HCT116 (cell line): ENCODE results near the gene SCAND1. TPM values are rescaled to one million over a fixed set of nuclear protein-coding genes. Genes with fewer than 3 reads are reported as not detected.

Experiments used
- ATAC-seq: fragments of 200-7000 bp; cut with Tn5 transposase; 2 replicates; pipeline ENCODE4 v1.9.1; 2020; ENCODE audit warnings: mild to moderate bottlenecking, moderate library complexity
- BruUV-seq: library from RNA; stranded (reverse); fragments of 400-500 nt; replicated peaks from 2 replicates; lab custom pipeline; 2021; lab: Mats Ljungman, UMichigan
- CTCF ChIA-PET: fragments of 300-600 bp; sonication (Branson Sonifier 250); formaldehyde crosslinking; loops from one replicate; lab custom pipeline; 2021; ENCODE audit warnings: antibody characterized with exemption; lab: Charles Lee
- POLR2A ChIA-PET: fragments of 300-600, 350-600 bp; sonication (Branson Sonifier 250); formaldehyde crosslinking; loops from one replicate; lab custom pipeline; 2021; ENCODE audit warnings: antibody characterized with exemption; lab: Charles Lee
- RAD21 ChIA-PET, 2 experiments: fragments of 300-600 bp; sonication (Branson Sonifier 250); formaldehyde crosslinking; loops; one replicate each; lab custom pipeline; 2023; ENCODE audit warnings: low total read pairs in 2 of 2; ENCODE audit not compliant: uncharacterized antibody in 2 of 2, unreplicated experiment in 2 of 2, low non-redundant PET in 1 of 2; lab: Charles Lee
- DNase-seq: peaks from one replicate; pipeline ENCODE4 v3.0.0-alpha.2; 2010; ENCODE audit warnings: low read depth, low spot score
- H2AFZ ChIP-seq: fragments of 200-600 bp; shearing (Covaris generic), sonication (generic); 2 replicates; pipeline ENCODE4 v1.6.1; 2017; ENCODE audit warnings: low read depth, mixed run types, mixed read lengths, antibody characterized with exemption, low read length; ENCODE audit not compliant: poor library complexity, severe bottlenecking
- H3K27ac ChIP-seq: 2 replicates; pipeline ENCODE4 v1.5.1; 2012; ENCODE audit warnings: low read depth, low read length
- H3K27me3 ChIP-seq: fragments of 200-600 bp; sonication (generic); 2 replicates; pipeline ENCODE4 v1.6.1; 2016; ENCODE audit warnings: mixed run types, low read length, mixed read lengths; ENCODE audit not compliant: insufficient read depth
- H3K36me3 ChIP-seq, 2 experiments: fragments of 200-500 bp in 1 of 2; fragments of 200-600 bp in 1 of 2; sonication (Bioruptor generic) in 1 of 2; sonication (generic) in 1 of 2; 2 replicates each; pipeline versions ENCODE4 v1.5.1 to v1.6.1; 2014 to 2016; ENCODE audit warnings: low read length in 2 of 2, inconsistent platforms in 1 of 2, mixed read lengths in 1 of 2, mixed run types in 1 of 2; ENCODE audit not compliant: insufficient read depth in 2 of 2, control insufficient read depth in 1 of 2
- H3K4me1 ChIP-seq, 2 experiments: fragments of 200-600 bp in 1 of 2; sonication (generic) in 1 of 2; 2 replicates each; pipeline versions ENCODE4 v1.5.1 to v1.6.1; 2012 to 2017; ENCODE audit warnings: low read length in 2 of 2, inconsistent platforms in 1 of 2, mild to moderate bottlenecking in 1 of 2, mixed read lengths in 1 of 2, mixed run types in 1 of 2, moderate library complexity in 1 of 2; ENCODE audit not compliant: insufficient read depth in 2 of 2, control insufficient read depth in 1 of 2
- H3K4me2 ChIP-seq: fragments of 200-600 bp; sonication (generic); 2 replicates; pipeline ENCODE4 v1.6.1; 2017; ENCODE audit warnings: mixed run types, low read length, mixed read lengths
- H3K4me3 ChIP-seq, 2 experiments: fragments of 200-600 bp in 1 of 2; sonication (generic) in 1 of 2; replicated peaks in 1 of 2; 2 replicates each; pipeline ENCODE4 v1.5.1; 2011 to 2016; ENCODE audit warnings: low read length in 2 of 2, control low read depth in 1 of 2, low read depth in 1 of 2, mild to moderate bottlenecking in 1 of 2, mixed read lengths in 1 of 2, mixed run types in 1 of 2
- H3K79me2 ChIP-seq: fragments of 200-600 bp; sonication (generic); 2 replicates; pipeline ENCODE4 v1.6.1; 2017; ENCODE audit warnings: mild to moderate bottlenecking, mixed run types, low read length, moderate library complexity, mixed read lengths; ENCODE audit not compliant: insufficient read depth
- H3K9ac ChIP-seq: fragments of 200-600 bp; sonication (generic); 2 replicates; pipeline ENCODE4 v1.6.1; 2016; ENCODE audit warnings: low read length, mixed read lengths
- H3K9me2 ChIP-seq: fragments of 200-600 bp; sonication (generic), shearing (Covaris generic); 2 replicates; pipeline ENCODE4 v1.6.1; 2017; ENCODE audit warnings: mixed run types, mild to moderate bottlenecking, moderate library complexity; ENCODE audit not compliant: insufficient read depth
- H3K9me3 ChIP-seq, 2 experiments: fragments of 200-500 bp in 1 of 2; fragments of 200-600 bp in 1 of 2; sonication (Bioruptor generic) in 1 of 2; sonication (generic) in 1 of 2; 2 replicates each; pipeline ENCODE4 v1.6.1; 2014 to 2017; ENCODE audit warnings: low read length in 2 of 2, mixed read lengths in 2 of 2, inconsistent platforms in 1 of 2, low read depth in 1 of 2, mild to moderate bottlenecking in 1 of 2, mixed run types in 1 of 2, moderate library complexity in 1 of 2; ENCODE audit not compliant: control insufficient read depth in 1 of 2, insufficient read depth in 1 of 2
- H4K20me1 ChIP-seq: fragments of 200-600 bp; sonication (generic), shearing (Covaris generic); 2 replicates; pipeline ENCODE4 v1.6.1; 2017; ENCODE audit warnings: mixed run types, mild to moderate bottlenecking, moderate library complexity; ENCODE audit not compliant: insufficient read depth
- CEBPB ChIP-seq: IDR thresholded peaks from 2 replicates; pipeline ENCODE4 v1.6.1; 2012; ENCODE audit warnings: low read depth
- EGR1 ChIP-seq: IDR thresholded peaks from 2 replicates; pipeline ENCODE4 v1.6.1; 2012; ENCODE audit warnings: low read depth
- EZH2 ChIP-seq: fragments of 200-600 bp; sonication (generic); IDR thresholded peaks from 2 replicates; pipeline ENCODE4 v1.6.1; 2017; ENCODE audit warnings: antibody characterized with exemption, mixed run types
- JUND ChIP-seq: IDR thresholded peaks from 2 replicates; pipeline ENCODE4 v1.6.1; 2012
- POLR2AphosphoS5 ChIP-seq: IDR thresholded peaks from 2 replicates; pipeline ENCODE4 v1.6.1; 2011; ENCODE audit warnings: mild to moderate bottlenecking, low read depth, low read length, moderate library complexity
- SP1 ChIP-seq: IDR thresholded peaks from 2 replicates; pipeline ENCODE4 v1.6.1; 2012; ENCODE audit warnings: low read depth
- ZFX ChIP-seq: fragments of 450-650 bp; IDR thresholded peaks from 2 replicates; pipeline ENCODE4 v1.6.1; 2017
- intact Hi-C: fragments of 100-400 bp; cut with micrococcal nuclease; formaldehyde crosslinking; loops from 2 replicates; pipeline ENCODE4 v1.10.0; 2022
- total RNA-seq: library from RNA; stranded (reverse); gene quantifications from one replicate; pipeline ENCODE4 v1.2.1, GENCODE V29; 2021; ENCODE audit not compliant: unreplicated experiment
- TF ChIP-seq, protein P1 (sequence below): IDR thresholded peaks from 2 replicates; pipeline ENCODE4 v1.6.1; 2011; ENCODE audit warnings: mild to moderate bottlenecking, low read length, moderate library complexity; ENCODE audit not compliant: insufficient replicate concordance; ENCODE audit errors: extremely low read depth
- TF ChIP-seq, protein P2 (sequence below): IDR thresholded peaks from 2 replicates; pipeline ENCODE4 v1.6.1; 2012

The SCAND1 gene
- total RNA-seq, 1 experiment from 2014 or later: 46.2 TPM

DNA sequence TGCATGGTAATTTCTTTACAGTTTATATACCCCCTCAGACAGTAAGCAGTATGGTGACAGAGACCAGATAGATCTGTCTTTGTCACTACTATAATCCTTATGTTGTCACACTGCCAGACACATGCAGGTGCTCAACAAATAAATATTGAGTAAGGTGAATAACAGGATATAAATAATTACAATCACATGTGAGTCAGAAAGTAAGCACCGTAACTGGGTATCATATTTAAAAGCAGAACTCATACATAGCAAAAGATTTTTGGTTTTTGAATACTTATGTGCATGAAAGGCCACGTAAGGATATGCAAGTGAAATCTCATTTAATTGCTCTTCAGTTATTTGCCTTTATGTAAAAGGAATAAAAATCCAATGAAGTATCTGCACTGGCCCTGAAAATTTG, 31.5 kb upstream of the SCAND1 start:
- Histone ChIP-seq H4K20me1 (no peaks in the 10 kb centered on the region), H3K79me2 (no peaks in the 10 kb centered on the region), H2AFZ (no peak overlapping the region), H3K36me3 (no peaks in the 10 kb centered on the region), H3K9me2 (no peaks in the 10 kb centered on the region), H3K27me3 (no peaks in the 10 kb centered on the region), H3K27ac (no peak overlapping the region), H3K4me3 (no peak overlapping the region), H3K4me2 (no peak overlapping the region), H3K9me3 (no peaks in the 10 kb centered on the region), H3K4me1 (no peaks in the 10 kb centered on the region; a peak in 1 of 4 replicates), H3K9ac (no peak overlapping the region)
- ChIA-PET RAD21 (no interaction called here), CTCF (interaction anchor here (1.5 kb wide), 1 partner anchor 153 kb away, joined by 6 read pairs; no protein-coding TSS in a partner anchor), POLR2A (no interaction called here)
- no TSS peak for BruUV-seq
- no peak for ATAC-seq
- no peak for DNase-seq
- TF ChIP-seq SP1 (no peak), EZH2 (no peak), JUND (no peak), CEBPB (no peak)
- intact Hi-C loops: no loop called here

DNA sequence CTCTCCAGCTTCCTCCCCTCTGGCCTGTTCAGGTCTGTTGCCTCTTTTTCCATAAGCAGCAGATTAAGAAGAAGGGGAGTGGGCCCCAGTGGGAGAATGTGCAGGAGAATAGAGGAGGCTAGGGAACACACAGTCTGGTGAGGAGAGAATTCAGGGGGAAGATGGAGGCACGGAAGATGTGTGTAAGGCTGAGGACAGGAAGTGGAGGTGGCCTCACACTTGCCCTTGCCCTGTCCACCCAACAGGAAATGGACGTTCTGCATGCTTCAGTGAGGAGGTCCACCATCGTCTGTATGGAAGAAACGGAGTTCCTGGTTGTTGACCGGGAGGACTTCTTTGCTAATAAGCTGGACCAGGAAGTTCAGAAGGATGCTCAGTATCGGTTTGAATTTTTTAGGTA, 30.1 kb upstream of the SCAND1 start:
- Histone ChIP-seq H3K4me2 (no peak overlapping the region), H2AFZ (no peak overlapping the region)
- RAD21 ChIA-PET: no interaction called here
- CTCF ChIA-PET: interaction anchor here (1.6 kb wide), 1 partner anchor 9 kb away, joined by 8 read pairs; no protein-coding TSS in a partner anchor
- TF ChIP-seq POLR2AphosphoS5 (no peak), ZFX (no peak), JUND (no peak), CEBPB (no peak), EGR1 (no peak), EZH2 (no peak)
- TF ChIP-seq, protein P1, sequence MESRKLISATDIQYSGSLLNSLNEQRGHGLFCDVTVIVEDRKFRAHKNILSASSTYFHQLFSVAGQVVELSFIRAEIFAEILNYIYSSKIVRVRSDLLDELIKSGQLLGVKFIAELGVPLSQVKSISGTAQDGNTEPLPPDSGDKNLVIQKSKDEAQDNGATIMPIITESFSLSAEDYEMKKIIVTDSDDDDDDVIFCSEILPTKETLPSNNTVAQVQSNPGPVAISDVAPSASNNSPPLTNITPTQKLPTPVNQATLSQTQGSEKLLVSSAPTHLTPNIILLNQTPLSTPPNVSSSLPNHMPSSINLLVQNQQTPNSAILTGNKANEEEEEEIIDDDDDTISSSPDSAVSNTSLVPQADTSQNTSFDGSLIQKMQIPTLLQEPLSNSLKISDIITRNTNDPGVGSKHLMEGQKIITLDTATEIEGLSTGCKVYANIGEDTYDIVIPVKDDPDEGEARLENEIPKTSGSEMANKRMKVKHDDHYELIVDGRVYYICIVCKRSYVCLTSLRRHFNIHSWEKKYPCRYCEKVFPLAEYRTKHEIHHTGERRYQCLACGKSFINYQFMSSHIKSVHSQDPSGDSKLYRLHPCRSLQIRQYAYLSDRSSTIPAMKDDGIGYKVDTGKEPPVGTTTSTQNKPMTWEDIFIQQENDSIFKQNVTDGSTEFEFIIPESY: no peak
- TF ChIP-seq, protein P2, sequence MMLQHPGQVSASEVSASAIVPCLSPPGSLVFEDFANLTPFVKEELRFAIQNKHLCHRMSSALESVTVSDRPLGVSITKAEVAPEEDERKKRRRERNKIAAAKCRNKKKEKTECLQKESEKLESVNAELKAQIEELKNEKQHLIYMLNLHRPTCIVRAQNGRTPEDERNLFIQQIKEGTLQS: no peak
- TF ChIP-seq, all 23 proteins: peak for 0
- Histone ChIP-seq H3K27me3 (no peaks in the 10 kb centered on the region), H3K27ac (no peak overlapping the region), H4K20me1 (no peaks in the 10 kb centered on the region), H3K79me2 (no peaks in the 10 kb centered on the region), H3K9me3 (no peaks in the 10 kb centered on the region), H3K36me3 (no peaks in the 10 kb centered on the region), H3K4me3 (no peak overlapping the region), H3K9ac (no peak overlapping the region), H3K4me1 (peaks cover 0 to 4% of the 10 kb centered on the region in 2 experiments; a peak in 2 of 4 replicates), H3K9me2 (no peaks in the 10 kb centered on the region)
- intact Hi-C loops: no loop called here
- no peak for ATAC-seq
- DNase-seq: no peak
- POLR2A ChIA-PET: no interaction called here
- BruUV-seq: no TSS peak
